Inferior parietal cortex (tissue), 1 donor: ENCODE measurements around the gene B2M.
"Not testable (repeated sequence)": the region's sequence is repeated elsewhere in the genome, so short reads cannot be mapped to it uniquely, and the experiment has no call there.

Experiments
- DNase-seq: peaks from one replicate; pipeline ENCODE4 v3.0.0-alpha.2; 2016; ENCODE audit errors: extremely low spot score

Gene B2M

GRCh38 chr15:44698641-44699040 lies 12.7 kb upstream of the B2M start:
- no peak for DNase-seq

DNA sequence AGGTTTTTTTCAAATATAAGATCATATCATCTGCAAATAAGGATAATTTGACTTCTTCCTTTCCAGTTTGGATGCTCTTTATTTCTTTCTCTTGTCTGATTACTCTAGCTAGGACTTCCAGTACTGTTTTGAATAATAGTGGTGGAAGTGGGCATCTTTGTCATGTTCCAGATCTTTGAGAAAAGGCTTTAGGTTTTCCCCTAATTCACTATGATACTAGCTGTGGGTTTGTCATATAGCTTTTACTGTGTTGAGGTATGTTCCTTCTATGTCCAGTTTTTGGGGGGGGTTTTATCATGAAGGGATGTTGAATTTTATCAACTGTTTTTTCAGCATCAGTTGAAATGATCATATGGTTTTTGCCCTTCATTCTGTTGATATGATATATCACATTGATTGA lies 10.6 kb upstream of the B2M start:
- DNase-seq: not testable (repeated sequence)

- no peak for DNase-seq
These were observed 5.3 kb upstream of the B2M start for GRCh38 chr15:44705986-44706385.

DNA sequence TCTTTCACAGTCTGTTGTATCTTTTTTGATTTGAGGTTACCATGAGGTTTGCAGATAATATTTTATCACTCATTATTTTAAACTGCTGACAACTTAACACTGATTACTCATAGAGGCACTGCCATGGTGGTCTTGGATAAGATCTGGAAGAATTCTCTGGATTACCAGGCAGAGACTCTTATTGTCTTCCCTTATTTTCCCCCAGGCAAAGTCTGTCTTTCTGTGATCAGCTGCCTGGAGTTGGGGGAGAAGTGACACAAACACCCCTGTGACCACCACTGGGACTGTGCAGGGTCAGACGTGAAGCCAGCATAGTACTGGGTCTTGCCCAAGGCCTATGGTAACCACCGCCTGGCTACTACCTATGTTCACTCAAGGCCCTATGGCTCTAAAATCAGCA lies 4.9 kb upstream of the B2M start:
- no peak for DNase-seq

DNA sequence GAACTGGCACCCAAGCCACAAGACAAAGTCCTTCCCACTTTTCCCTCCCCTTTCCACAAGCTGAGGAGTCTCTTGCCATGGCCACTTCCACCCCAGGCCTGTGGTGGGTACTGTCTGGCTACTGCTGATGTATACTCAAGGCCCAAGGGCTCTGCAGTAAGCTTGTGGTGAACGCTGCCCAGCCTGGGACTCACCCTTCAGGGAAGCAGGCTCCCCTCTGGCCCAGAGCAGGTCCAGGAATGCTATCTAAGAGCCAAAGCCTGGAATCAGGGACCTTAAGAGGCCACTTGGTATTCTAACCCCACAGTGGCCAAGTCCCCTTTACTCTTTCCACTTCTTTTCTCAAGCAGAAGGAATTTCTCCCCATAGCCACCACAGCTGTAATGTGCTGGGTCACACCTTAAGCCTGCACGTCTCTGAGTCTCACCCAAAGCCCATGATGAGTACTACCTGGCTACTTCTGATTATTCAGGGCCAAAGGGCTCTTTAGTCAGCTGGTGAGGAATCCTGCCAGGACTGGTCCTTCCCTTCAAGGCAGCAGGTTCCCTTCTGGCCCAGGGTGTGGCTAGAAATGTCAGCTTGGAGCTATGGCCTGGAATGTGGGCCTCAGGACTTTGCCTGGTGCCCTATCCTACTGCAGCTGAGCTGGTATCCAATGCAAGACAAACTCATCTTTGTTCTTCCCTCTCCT lies 4.2 kb upstream of the B2M start:
- no peak for DNase-seq

DNA sequence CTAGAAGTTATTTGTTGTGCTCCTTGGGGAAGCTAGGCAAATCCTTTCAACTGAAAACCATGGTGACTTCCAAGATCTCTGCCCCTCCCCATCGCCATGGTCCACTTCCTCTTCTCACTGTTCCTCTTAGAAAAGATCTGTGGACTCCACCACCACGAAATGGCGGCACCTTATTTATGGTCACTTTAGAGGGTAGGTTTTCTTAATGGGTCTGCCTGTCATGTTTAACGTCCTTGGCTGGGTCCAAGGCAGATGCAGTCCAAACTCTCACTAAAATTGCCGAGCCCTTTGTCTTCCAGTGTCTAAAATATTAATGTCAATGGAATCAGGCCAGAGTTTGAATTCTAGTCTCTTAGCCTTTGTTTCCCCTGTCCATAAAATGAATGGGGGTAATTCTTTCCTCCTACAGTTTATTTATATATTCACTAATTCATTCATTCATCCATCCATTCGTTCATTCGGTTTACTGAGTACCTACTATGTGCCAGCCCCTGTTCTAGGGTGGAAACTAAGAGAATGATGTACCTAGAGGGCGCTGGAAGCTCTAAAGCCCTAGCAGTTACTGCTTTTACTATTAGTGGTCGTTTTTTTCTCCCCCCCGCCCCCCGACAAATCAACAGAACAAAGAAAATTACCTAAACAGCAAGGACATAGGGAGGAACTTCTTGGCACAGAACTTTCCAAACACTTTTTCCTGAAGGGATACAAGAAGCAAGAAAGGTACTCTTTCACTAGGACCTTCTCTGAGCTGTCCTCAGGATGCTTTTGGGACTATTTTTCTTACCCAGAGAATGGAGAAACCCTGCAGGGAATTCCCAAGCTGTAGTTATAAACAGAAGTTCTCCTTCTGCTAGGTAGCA lies 851 bp upstream of the B2M start:
- no peak for DNase-seq

DNA sequence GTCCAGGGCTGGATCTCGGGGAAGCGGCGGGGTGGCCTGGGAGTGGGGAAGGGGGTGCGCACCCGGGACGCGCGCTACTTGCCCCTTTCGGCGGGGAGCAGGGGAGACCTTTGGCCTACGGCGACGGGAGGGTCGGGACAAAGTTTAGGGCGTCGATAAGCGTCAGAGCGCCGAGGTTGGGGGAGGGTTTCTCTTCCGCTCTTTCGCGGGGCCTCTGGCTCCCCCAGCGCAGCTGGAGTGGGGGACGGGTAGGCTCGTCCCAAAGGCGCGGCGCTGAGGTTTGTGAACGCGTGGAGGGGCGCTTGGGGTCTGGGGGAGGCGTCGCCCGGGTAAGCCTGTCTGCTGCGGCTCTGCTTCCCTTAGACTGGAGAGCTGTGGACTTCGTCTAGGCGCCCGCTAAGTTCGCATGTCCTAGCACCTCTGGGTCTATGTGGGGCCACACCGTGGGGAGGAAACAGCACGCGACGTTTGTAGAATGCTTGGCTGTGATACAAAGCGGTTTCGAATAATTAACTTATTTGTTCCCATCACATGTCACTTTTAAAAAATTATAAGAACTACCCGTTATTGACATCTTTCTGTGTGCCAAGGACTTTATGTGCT lies 527 bp downstream of the B2M start:
- no peak for DNase-seq

DNA sequence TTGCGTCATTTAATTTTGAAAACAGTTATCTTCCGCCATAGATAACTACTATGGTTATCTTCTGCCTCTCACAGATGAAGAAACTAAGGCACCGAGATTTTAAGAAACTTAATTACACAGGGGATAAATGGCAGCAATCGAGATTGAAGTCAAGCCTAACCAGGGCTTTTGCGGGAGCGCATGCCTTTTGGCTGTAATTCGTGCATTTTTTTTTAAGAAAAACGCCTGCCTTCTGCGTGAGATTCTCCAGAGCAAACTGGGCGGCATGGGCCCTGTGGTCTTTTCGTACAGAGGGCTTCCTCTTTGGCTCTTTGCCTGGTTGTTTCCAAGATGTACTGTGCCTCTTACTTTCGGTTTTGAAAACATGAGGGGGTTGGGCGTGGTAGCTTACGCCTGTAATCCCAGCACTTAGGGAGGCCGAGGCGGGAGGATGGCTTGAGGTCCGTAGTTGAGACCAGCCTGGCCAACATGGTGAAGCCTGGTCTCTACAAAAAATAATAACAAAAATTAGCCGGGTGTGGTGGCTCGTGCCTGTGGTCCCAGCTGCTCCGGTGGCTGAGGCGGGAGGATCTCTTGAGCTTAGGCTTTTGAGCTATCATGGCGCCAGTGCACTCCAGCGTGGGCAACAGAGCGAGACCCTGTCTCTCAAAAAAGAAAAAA lies 1.2 kb downstream of the B2M start:
- DNase-seq: peak; percentile 54

- DNase-seq: no peak
These were observed 2.0 kb downstream of the B2M start for GRCh38 chr15:44713006-44713966.

DNA sequence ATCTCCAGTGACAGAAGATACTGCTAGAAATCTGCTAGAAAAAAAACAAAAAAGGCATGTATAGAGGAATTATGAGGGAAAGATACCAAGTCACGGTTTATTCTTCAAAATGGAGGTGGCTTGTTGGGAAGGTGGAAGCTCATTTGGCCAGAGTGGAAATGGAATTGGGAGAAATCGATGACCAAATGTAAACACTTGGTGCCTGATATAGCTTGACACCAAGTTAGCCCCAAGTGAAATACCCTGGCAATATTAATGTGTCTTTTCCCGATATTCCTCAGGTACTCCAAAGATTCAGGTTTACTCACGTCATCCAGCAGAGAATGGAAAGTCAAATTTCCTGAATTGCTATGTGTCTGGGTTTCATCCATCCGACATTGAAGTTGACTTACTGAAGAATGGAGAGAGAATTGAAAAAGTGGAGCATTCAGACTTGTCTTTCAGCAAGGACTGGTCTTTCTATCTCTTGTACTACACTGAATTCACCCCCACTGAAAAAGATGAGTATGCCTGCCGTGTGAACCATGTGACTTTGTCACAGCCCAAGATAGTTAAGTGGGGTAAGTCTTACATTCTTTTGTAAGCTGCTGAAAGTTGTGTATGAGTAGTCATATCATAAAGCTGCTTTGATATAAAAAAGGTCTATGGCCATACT lies 4.0 kb downstream of the B2M start:
- DNase-seq: no peak

GRCh38 chr15:44715797-44716334 lies 4.5 kb downstream of the B2M start:
- no peak for DNase-seq

DNA sequence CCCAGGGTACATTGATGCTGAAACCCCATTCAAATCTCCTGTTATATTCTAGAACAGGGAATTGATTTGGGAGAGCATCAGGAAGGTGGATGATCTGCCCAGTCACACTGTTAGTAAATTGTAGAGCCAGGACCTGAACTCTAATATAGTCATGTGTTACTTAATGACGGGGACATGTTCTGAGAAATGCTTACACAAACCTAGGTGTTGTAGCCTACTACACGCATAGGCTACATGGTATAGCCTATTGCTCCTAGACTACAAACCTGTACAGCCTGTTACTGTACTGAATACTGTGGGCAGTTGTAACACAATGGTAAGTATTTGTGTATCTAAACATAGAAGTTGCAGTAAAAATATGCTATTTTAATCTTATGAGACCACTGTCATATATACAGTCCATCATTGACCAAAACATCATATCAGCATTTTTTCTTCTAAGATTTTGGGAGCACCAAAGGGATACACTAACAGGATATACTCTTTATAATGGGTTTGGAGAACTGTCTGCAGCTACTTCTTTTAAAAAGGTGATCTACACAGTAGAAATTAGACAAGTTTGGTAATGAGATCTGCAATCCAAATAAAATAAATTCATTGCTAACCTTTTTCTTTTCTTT lies 5.8 kb downstream of the B2M start:
- no peak for DNase-seq

DNA sequence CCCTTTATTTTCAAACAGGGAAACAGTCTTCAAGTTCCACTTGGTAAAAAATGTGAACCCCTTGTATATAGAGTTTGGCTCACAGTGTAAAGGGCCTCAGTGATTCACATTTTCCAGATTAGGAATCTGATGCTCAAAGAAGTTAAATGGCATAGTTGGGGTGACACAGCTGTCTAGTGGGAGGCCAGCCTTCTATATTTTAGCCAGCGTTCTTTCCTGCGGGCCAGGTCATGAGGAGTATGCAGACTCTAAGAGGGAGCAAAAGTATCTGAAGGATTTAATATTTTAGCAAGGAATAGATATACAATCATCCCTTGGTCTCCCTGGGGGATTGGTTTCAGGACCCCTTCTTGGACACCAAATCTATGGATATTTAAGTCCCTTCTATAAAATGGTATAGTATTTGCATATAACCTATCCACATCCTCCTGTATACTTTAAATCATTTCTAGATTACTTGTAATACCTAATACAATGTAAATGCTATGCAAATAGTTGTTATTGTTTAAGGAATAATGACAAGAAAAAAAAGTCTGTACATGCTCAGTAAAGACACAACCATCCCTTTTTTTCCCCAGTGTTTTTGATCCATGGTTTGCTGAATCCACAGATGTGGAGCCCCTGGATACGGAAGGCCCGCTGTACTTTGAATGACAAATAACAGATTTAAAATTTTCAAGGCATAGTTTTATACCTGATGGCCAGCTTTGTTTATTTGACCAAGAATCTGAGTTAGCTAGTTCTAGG lies 7.0 kb downstream of the B2M start:
- no peak for DNase-seq

- no peak for DNase-seq
These were observed 7.6 kb downstream of the B2M start for GRCh38 chr15:44718927-44719292.

GRCh38 chr15:44719293-44719999 lies 8.1 kb downstream of the B2M start:
- no peak for DNase-seq

DNA sequence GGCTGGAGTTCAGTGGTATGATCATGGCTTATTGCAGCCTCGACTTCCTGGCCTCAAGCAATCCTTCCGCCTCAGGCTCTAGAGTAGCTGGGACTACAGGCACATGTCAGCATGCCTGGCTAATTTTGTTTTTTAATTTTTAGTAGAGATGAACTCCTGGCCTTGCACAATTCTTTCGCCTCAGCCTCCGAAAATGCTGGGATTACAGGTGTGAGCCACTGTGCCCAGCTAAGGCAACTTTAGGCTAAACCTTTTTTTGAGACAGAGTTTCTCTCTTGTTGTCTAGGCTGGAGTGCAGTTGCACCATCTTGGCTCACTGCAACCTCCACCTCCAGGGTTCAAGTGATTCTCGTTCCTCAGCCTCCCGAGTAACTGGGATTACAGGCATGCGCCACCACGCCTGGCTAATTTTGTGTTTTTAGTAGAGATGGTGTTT lies 8.7 kb downstream of the B2M start:
- DNase-seq: not testable (repeated sequence)

- no peak for DNase-seq
These were observed 9.3 kb downstream of the B2M start for GRCh38 chr15:44720460-44721176.

GRCh38 chr15:44722011-44722410 lies 10.7 kb downstream of the B2M start:
- no peak for DNase-seq
